ENCODE data around the gene SMC4. TPM values are rescaled to one million over a fixed set of nuclear protein-coding genes. Genes with fewer than 3 reads are reported as not detected.

Gene SMC4
- total and polyA plus RNA-seq, 5 donors from 2014 or later, result 48.4 to 153 (median 55.9) TPM

DNA sequence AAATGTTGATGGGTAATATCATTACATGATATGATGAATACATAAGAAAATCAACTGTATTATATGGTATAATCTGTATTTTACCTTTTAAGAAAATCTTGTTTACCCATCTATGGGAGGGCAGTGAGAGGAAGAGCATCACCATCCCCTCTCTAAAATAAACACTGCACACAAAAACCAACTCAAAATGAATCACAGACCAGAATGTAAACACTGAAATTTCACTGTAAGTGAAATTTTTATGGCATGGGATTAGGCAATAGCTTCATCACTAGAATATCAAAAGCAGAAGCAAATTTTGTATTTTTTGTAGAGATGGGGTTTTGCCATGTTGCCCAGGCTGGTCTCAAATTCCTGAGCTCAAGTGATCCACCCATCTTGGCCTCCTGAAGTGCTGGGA, 26.7 kb upstream of the SMC4 start:
- Mint-ChIP-seq H3K36me3 (peaks cover 29% of the 10 kb centered on the region), H3K9me3 (no peaks in the 10 kb centered on the region)
- no peak for ATAC-seq (ENCODE audit: low read depth in 2 of 2)

DNA sequence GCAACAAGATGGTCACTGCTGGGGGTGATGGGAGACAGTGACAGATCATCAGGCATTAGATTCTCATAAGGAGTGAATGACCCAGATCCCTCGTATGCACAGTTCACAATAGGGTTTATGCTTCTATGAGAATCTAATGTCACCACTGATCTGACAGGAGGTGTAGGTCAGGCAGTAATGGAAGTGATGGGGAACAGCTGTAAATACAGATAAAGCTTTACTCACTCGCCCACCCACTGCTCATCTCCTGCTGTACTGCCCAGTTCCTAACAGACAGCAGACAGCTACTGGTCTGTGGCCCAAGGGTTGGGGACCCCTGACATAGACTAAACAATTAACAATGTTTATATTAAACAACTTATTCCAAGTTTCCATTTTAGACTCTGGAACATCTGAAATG, 25.8 kb upstream of the SMC4 start:
- Histone ChIP-seq H3K4me1 (ENCODE audit: control insufficient read depth, insufficient read depth, low read length, poor library complexity, severe bottlenecking) (peaks cover 8% of the 10 kb centered on the region), H3K27ac (ENCODE audit: insufficient read depth, low read length, poor library complexity, severe bottlenecking) (no peak overlapping the region), H3K27me3 (ENCODE audit: control insufficient read depth, insufficient read depth, low read length) (no peaks in the 10 kb centered on the region), H3K4me3 (ENCODE audit: low read depth, low read length) (no peak overlapping the region), H3K9me3 (ENCODE audit: control insufficient read depth in 2 of 2, low read length in 2 of 2) (no peaks in the 10 kb centered on the region), H3K36me3 (ENCODE audit: control insufficient read depth, insufficient read depth, low read length) (peaks cover 25% of the 10 kb centered on the region)
- peaks cover 29% of the 10 kb centered on the region for H3K36me3 Mint-ChIP-seq
- H3K27ac Mint-ChIP-seq, result peak overlapping the region in 1 of 3 donors; percentile 59
- H3K27me3 Mint-ChIP-seq, result no peaks in the 10 kb centered on the region
- H3K9me3 Mint-ChIP-seq, result no peaks in the 10 kb centered on the region
- H3K4me3 Mint-ChIP-seq, result no peak overlapping the region
- ATAC-seq (ENCODE audit: low read depth in 2 of 2) (no peak), DNase-seq (no peak)
- H3K4me1 Mint-ChIP-seq, result peaks cover 15 to 18% (median 17%) of the 10 kb centered on the region in 4 donors

More for the DNA sequence above, 26.7 kb upstream of the SMC4 start:
- Mint-ChIP-seq H3K27me3 (no peaks in the 10 kb centered on the region), H3K27ac (no peak overlapping the region), H3K4me1 (peaks cover 15 to 23% (median 18%) of the 10 kb centered on the region in 4 donors), H3K4me3 (no peak overlapping the region)
- no peak for DNase-seq
- Histone ChIP-seq H3K4me1 (ENCODE audit: control insufficient read depth, insufficient read depth, low read length, poor library complexity, severe bottlenecking) (peaks cover 11% of the 10 kb centered on the region), H3K27ac (ENCODE audit: insufficient read depth, low read length, poor library complexity, severe bottlenecking) (no peak overlapping the region), H3K9me3 (ENCODE audit: control insufficient read depth in 2 of 2, low read length in 2 of 2) (no peaks in the 10 kb centered on the region), H3K4me3 (ENCODE audit: low read depth, low read length) (no peak overlapping the region), H3K27me3 (ENCODE audit: control insufficient read depth, insufficient read depth, low read length) (no peaks in the 10 kb centered on the region), H3K36me3 (ENCODE audit: control insufficient read depth, insufficient read depth, low read length) (peaks cover 25% of the 10 kb centered on the region)

DNA sequence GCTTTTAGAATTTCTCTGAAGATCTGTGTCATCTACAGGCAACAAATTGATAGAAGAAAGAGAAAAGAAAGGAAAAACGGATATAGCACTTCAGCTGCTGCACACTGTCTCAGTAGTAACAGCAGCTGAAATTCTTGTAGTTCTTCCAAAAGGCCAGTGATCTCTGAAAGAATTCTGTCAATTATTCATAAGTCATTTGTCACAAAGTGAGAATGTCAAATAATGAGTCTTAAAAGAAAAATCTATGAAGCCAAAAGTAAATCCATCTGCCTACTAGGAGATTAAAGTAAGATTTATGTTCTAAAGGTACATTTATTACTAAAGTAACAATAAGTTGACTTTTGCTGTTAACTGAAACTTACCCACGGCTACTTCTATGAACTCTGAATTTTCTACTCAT, 25.0 kb upstream of the SMC4 start:
- H3K27me3 ChIP-seq (ENCODE audit: control insufficient read depth, insufficient read depth, low read length), result no peaks in the 10 kb centered on the region
- no peak overlapping the region for H3K4me3 ChIP-seq (ENCODE audit: low read depth, low read length)
- peak overlapping the region in 1 of 3 donors; percentile 59 for H3K27ac Mint-ChIP-seq
- H3K36me3 ChIP-seq (ENCODE audit: control insufficient read depth, insufficient read depth, low read length), result peaks cover 26% of the 10 kb centered on the region
- DNase-seq (no peak), ATAC-seq (ENCODE audit: low read depth in 2 of 2) (no peak)
- H3K4me3 Mint-ChIP-seq, result no peak overlapping the region
- no peaks in the 10 kb centered on the region for H3K9me3 Mint-ChIP-seq
- H3K9me3 ChIP-seq (ENCODE audit: control insufficient read depth in 2 of 2, low read length in 2 of 2), result no peaks in the 10 kb centered on the region
- H3K36me3 Mint-ChIP-seq, result peaks cover 30% of the 10 kb centered on the region
- H3K4me1 Mint-ChIP-seq, result peaks cover 13 to 18% (median 16%) of the 10 kb centered on the region in 4 donors
- H3K27ac ChIP-seq (ENCODE audit: insufficient read depth, low read length, poor library complexity, severe bottlenecking), result no peak overlapping the region
- no peaks in the 10 kb centered on the region for H3K27me3 Mint-ChIP-seq
- H3K4me1 ChIP-seq (ENCODE audit: control insufficient read depth, insufficient read depth, low read length, poor library complexity, severe bottlenecking), result peaks cover 6% of the 10 kb centered on the region

DNA sequence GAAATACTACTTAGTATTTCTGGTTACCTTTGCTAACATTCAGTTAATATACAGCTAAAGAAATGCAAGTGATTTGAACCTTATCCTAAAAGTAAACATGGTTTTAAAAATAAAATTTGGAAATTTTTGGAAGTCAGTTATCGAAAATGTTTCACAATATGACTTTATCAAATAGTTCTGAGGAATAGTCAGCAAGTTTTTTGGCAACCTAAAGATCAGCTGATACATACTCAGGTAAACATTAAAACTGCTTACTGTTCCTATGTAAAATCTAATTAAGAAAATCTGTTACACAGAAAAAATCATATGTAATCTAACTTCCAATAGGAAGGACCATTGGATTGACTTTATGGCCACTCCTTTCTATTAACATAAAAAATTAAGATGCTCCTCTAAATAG, 24.5 kb upstream of the SMC4 start:
- Histone ChIP-seq H3K27ac (ENCODE audit: insufficient read depth, low read length, poor library complexity, severe bottlenecking) (no peak overlapping the region), H3K36me3 (ENCODE audit: control insufficient read depth, insufficient read depth, low read length) (peaks cover 27% of the 10 kb centered on the region), H3K9me3 (ENCODE audit: control insufficient read depth in 2 of 2, low read length in 2 of 2) (no peaks in the 10 kb centered on the region), H3K4me3 (ENCODE audit: low read depth, low read length) (no peak overlapping the region), H3K27me3 (ENCODE audit: control insufficient read depth, insufficient read depth, low read length) (no peaks in the 10 kb centered on the region), H3K4me1 (ENCODE audit: control insufficient read depth, insufficient read depth, low read length, poor library complexity, severe bottlenecking) (peaks cover 1% of the 10 kb centered on the region)
- H3K27ac Mint-ChIP-seq, result no peak overlapping the region
- H3K4me1 Mint-ChIP-seq, result peaks cover 12 to 14% (median 13%) of the 10 kb centered on the region in 4 donors
- no peaks in the 10 kb centered on the region for H3K9me3 Mint-ChIP-seq
- H3K4me3 Mint-ChIP-seq, result no peak overlapping the region
- no peak for DNase-seq
- no peaks in the 10 kb centered on the region for H3K27me3 Mint-ChIP-seq
- H3K36me3 Mint-ChIP-seq, result peaks cover 35% of the 10 kb centered on the region
- no peak for ATAC-seq (ENCODE audit: low read depth in 2 of 2)

DNA sequence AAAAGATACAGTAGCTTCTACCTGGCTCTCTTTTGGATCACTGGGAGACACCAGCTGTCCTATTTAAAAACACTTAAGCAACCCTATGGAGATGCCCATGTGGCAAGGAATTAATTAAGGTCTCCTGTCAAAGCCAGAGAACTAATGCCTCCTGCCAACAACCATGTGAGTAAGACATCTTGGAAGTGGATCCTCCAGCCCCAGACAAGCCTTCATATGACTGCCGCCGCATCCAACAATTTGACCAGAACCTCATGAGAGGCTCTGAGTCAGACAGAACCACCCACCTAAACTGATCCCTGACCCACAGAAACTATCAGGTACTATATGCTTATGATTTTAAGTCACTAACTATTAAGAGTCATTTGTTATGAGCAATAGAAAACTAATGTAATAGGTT, 22.8 kb upstream of the SMC4 start:
- Mint-ChIP-seq H3K9me3 (no peaks in the 10 kb centered on the region), H3K4me1 (peaks cover 0 to 5% (median 3%) of the 10 kb centered on the region in 4 donors), H3K27me3 (no peaks in the 10 kb centered on the region), H3K4me3 (no peak overlapping the region), H3K27ac (peak overlapping the region in 1 of 3 donors; percentile 67), H3K36me3 (peaks cover 42% of the 10 kb centered on the region)
- Histone ChIP-seq H3K27ac (ENCODE audit: insufficient read depth, low read length, poor library complexity, severe bottlenecking) (no peak overlapping the region), H3K27me3 (ENCODE audit: control insufficient read depth, insufficient read depth, low read length) (no peaks in the 10 kb centered on the region), H3K36me3 (ENCODE audit: control insufficient read depth, insufficient read depth, low read length) (peaks cover 29% of the 10 kb centered on the region), H3K4me1 (ENCODE audit: control insufficient read depth, insufficient read depth, low read length, poor library complexity, severe bottlenecking) (no peaks in the 10 kb centered on the region), H3K4me3 (ENCODE audit: low read depth, low read length) (no peak overlapping the region), H3K9me3 (ENCODE audit: control insufficient read depth in 2 of 2, low read length in 2 of 2) (no peaks in the 10 kb centered on the region)
- ATAC-seq (ENCODE audit: low read depth in 2 of 2), result no peak
- no peak for DNase-seq

DNA sequence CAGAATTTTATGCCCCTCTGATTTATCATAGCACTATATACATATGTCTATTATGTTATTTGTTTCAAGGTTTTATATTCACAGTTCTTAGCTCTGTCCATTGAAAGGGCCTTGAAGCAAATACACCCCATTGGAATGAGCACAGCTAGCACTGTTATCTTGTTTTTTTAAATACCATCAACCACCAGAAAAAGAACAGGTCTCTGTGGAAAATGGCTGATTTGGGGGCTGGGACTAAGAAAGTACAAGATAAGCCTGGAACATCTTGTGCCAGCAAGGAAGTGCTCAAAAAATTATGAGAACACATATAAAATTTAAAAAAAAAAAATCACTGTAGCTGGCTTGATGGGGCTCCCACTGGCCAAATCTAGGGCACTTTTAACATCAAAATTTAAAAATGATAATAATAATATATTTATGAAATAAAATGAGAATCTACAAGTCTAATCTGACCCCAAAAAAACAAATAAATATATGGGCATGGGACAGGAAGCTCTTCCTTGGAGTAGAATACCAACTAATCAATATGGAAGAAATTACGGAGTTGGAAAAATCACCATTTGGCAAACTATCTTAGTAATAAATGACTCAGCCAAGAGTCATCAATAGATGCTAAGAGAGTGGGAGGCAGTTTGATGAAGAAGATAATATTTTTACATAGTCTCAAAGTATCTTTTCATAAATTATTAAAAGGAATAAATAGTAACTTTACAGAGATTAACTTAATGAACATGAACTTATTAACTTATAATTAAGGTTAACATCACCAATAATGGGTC, 20.9 kb upstream of the SMC4 start:
- Histone ChIP-seq H3K9me3 (ENCODE audit: control insufficient read depth in 2 of 2, low read length in 2 of 2) (no peaks in the 10 kb centered on the region), H3K4me3 (ENCODE audit: low read depth, low read length) (no peak overlapping the region), H3K36me3 (ENCODE audit: control insufficient read depth, insufficient read depth, low read length) (peaks cover 29% of the 10 kb centered on the region), H3K27me3 (ENCODE audit: control insufficient read depth, insufficient read depth, low read length) (no peaks in the 10 kb centered on the region), H3K4me1 (ENCODE audit: control insufficient read depth, insufficient read depth, low read length, poor library complexity, severe bottlenecking) (no peaks in the 10 kb centered on the region), H3K27ac (ENCODE audit: insufficient read depth, low read length, poor library complexity, severe bottlenecking) (no peak overlapping the region)
- H3K36me3 Mint-ChIP-seq, result peaks cover 47% of the 10 kb centered on the region
- no peaks in the 10 kb centered on the region for H3K27me3 Mint-ChIP-seq
- no peak overlapping the region for H3K27ac Mint-ChIP-seq
- H3K4me1 Mint-ChIP-seq, result peaks cover 0 to 5% (median 3%) of the 10 kb centered on the region in 4 donors
- H3K4me3 Mint-ChIP-seq, result no peak overlapping the region
- DNase-seq (no peak), ATAC-seq (ENCODE audit: low read depth in 2 of 2) (no peak)
- no peaks in the 10 kb centered on the region for H3K9me3 Mint-ChIP-seq

DNA sequence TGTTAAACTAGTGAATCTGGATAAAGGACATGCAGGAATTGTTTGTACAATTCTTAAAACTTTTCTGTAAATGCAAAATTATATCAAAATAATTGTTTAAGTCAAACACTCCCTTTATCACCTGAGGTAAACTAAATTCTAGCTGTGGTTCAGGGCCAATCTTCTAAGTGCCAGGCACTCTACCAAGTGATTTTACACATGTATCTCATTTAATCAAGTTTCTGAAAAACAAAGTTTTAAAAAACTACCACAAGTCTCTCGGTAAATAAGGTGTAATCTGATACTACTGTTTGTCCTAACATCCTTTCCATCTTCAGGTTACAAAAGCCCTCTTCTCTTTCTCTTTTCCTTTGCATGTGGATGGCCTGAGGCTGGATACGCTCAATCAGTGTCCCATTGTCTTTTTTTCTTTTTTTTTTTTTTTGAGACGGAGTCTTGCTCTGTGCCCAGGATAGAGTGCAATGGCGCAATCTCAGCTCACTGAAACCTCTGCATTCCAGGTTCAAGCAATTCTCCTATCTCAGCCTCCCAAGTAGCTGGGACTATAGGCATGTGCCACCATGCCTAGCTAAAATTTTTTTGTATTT, 19.7 kb upstream of the SMC4 start:
- no peaks in the 10 kb centered on the region for H3K9me3 Mint-ChIP-seq
- H3K36me3 ChIP-seq (ENCODE audit: control insufficient read depth, insufficient read depth, low read length), result peaks cover 22% of the 10 kb centered on the region
- H3K4me3 Mint-ChIP-seq, result no peak overlapping the region
- H3K36me3 Mint-ChIP-seq, result peaks cover 38% of the 10 kb centered on the region
- no peak overlapping the region for H3K27ac ChIP-seq (ENCODE audit: insufficient read depth, low read length, poor library complexity, severe bottlenecking)
- H3K9me3 ChIP-seq (ENCODE audit: control insufficient read depth in 2 of 2, low read length in 2 of 2), result no peaks in the 10 kb centered on the region
- DNase-seq (no peak), ATAC-seq (ENCODE audit: low read depth in 2 of 2) (no peak)
- H3K4me3 ChIP-seq (ENCODE audit: low read depth, low read length), result no peak overlapping the region
- H3K27me3 Mint-ChIP-seq, result no peaks in the 10 kb centered on the region
- H3K27me3 ChIP-seq (ENCODE audit: control insufficient read depth, insufficient read depth, low read length), result no peaks in the 10 kb centered on the region
- peaks cover 0 to 6% (median 1%) of the 10 kb centered on the region in 4 donors for H3K4me1 Mint-ChIP-seq
- H3K27ac Mint-ChIP-seq, result no peak overlapping the region
- H3K4me1 ChIP-seq (ENCODE audit: control insufficient read depth, insufficient read depth, low read length, poor library complexity, severe bottlenecking), result no peaks in the 10 kb centered on the region

DNA sequence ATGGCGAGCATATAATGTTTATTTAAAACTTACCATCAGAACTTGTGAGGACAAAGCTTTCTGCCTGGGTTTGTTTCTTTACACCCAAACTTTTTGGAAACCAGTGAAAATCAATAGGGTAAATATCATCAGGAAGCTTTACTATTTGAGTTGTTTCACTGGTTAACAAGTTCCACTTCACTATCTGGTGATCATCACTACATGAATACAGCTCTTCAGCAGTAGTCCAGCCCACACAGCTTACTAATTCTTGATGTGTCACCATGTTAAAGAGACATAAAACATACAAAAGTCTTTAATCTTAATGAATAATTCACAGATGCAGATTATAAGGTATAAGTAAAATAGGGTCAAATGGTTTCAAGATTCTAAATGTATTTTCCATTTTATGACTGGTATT, 18.0 kb upstream of the SMC4 start:
- Mint-ChIP-seq H3K27me3 (no peaks in the 10 kb centered on the region), H3K36me3 (peaks cover 42% of the 10 kb centered on the region), H3K4me3 (no peak overlapping the region), H3K27ac (no peak overlapping the region), H3K4me1 (peaks cover 0 to 12% (median 4%) of the 10 kb centered on the region in 4 donors), H3K9me3 (no peaks in the 10 kb centered on the region)
- Histone ChIP-seq H3K27me3 (ENCODE audit: control insufficient read depth, insufficient read depth, low read length) (no peaks in the 10 kb centered on the region), H3K27ac (ENCODE audit: insufficient read depth, low read length, poor library complexity, severe bottlenecking) (no peak overlapping the region), H3K36me3 (ENCODE audit: control insufficient read depth, insufficient read depth, low read length) (peaks cover 8% of the 10 kb centered on the region), H3K9me3 (ENCODE audit: control insufficient read depth in 2 of 2, low read length in 2 of 2) (no peaks in the 10 kb centered on the region), H3K4me1 (ENCODE audit: control insufficient read depth, insufficient read depth, low read length, poor library complexity, severe bottlenecking) (no peaks in the 10 kb centered on the region), H3K4me3 (ENCODE audit: low read depth, low read length) (no peak overlapping the region)
- no peak for ATAC-seq (ENCODE audit: low read depth in 2 of 2)
- no peak for DNase-seq

Measured in CD4-positive, CD25-positive, alpha-beta regulatory T cell (primary cell).